Activated CD4-positive, alpha-beta T cell treated with anti-CD3 and anti-CD28 coated beads, Interleukin-2, amount 50 U/mL, for 16 hours (primary cell): ENCODE results near the gene BCL7B.
"Not testable (repeated sequence)": the region's sequence is repeated elsewhere in the genome, so short reads cannot be mapped to it uniquely, and the experiment has no call there.

Experiments used
- DNase-seq: peaks from one replicate; pipeline ENCODE4 v3.0.0-alpha.2; 2020

Gene BCL7B

GRCh38 chr7:73532224-73532623, 25.3 kb downstream of the BCL7B start:
- no peak for DNase-seq

- no peak for DNase-seq
Observed at GRCh38 chr7:73530800-73531199, 26.7 kb downstream of the BCL7B start.

GRCh38 chr7:73526896-73527821, 30.3 kb downstream of the BCL7B start:
- DNase-seq, result peak; percentile 13

- not testable (repeated sequence) for DNase-seq
Observed at GRCh38 chr7:73526158-73526494, 31.4 kb downstream of the BCL7B start.

- DNase-seq, result peak; percentile 99
Observed at GRCh38 chr7:73522105-73522872, 35.2 kb downstream of the BCL7B start, which contains the start of gene BAZ1B. Gene BAZ1B (minus strand): TSS chr7:73522293. CDS start chr7:73521933, 360 bp downstream.

GRCh38 chr7:73521636-73522104, 35.8 kb downstream of the BCL7B start:
- no peak for DNase-seq

GRCh38 chr7:73520673-73521635, 36.5 kb downstream of the BCL7B start:
- peak; percentile 10 for DNase-seq

- DNase-seq, result peak; percentile 23
Observed at GRCh38 chr7:73519867-73520672, 37.4 kb downstream of the BCL7B start.

- no peak for DNase-seq
Observed at GRCh38 chr7:73518470-73518869, 39.0 kb downstream of the BCL7B start.

- no peak for DNase-seq
Observed at GRCh38 chr7:73517241-73517995, 40.1 kb downstream of the BCL7B start.

GRCh38 chr7:73515178-73515577, 42.3 kb downstream of the BCL7B start:
- no peak for DNase-seq

GRCh38 chr7:73512018-73512780, 45.3 kb downstream of the BCL7B start:
- DNase-seq, result no peak

GRCh38 chr7:73509463-73509862, 48.0 kb downstream of the BCL7B start:
- no peak for DNase-seq

- DNase-seq, result no peak
Observed at GRCh38 chr7:73507556-73507955, 49.9 kb downstream of the BCL7B start.

- DNase-seq, result no peak
Observed at GRCh38 chr7:73504920-73505319, 52.6 kb downstream of the BCL7B start.

- no peak for DNase-seq
Observed at GRCh38 chr7:73504017-73504416, 53.5 kb downstream of the BCL7B start.

GRCh38 chr7:73503229-73503628, 54.3 kb downstream of the BCL7B start:
- DNase-seq, result no peak

- DNase-seq, result no peak
Observed at GRCh38 chr7:73496626-73497025, 60.9 kb downstream of the BCL7B start.

- not testable (repeated sequence) for DNase-seq
Observed at GRCh38 chr7:73495507-73495906, 62.0 kb downstream of the BCL7B start.

- no peak for DNase-seq
Observed at GRCh38 chr7:73489976-73490375, 67.5 kb downstream of the BCL7B start.
